ENCODE measurements around the gene SLC16A10.

The SLC16A10 gene

DNA sequence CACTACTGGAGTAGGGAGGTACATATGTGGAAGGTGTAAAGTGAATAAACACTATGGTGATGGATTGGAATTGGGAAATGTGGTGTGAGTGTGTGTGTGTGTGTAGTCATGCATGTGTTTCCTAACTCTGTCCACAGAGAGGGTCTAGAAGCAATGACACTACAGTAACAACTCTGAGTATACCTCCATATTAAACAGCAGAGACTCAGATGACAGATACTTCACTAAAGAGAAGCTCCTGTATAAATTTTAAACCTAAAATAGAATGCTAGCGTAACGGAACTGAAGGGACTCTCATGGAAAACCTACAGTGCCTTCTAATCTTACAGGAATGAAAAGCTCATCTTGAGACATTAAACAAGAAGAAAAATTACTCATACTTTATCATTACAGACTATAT, 150.5 kb downstream of the SLC16A10 start:
- TF ChIP-seq, protein P1, sequence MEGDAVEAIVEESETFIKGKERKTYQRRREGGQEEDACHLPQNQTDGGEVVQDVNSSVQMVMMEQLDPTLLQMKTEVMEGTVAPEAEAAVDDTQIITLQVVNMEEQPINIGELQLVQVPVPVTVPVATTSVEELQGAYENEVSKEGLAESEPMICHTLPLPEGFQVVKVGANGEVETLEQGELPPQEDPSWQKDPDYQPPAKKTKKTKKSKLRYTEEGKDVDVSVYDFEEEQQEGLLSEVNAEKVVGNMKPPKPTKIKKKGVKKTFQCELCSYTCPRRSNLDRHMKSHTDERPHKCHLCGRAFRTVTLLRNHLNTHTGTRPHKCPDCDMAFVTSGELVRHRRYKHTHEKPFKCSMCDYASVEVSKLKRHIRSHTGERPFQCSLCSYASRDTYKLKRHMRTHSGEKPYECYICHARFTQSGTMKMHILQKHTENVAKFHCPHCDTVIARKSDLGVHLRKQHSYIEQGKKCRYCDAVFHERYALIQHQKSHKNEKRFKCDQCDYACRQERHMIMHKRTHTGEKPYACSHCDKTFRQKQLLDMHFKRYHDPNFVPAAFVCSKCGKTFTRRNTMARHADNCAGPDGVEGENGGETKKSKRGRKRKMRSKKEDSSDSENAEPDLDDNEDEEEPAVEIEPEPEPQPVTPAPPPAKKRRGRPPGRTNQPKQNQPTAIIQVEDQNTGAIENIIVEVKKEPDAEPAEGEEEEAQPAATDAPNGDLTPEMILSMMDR (IDR thresholded peaks at IDR 0.05; ENCODE audit: low read length, missing control alignments) = no peak
- H3K4me3 ChIP-seq (replicated peaks; ENCODE audit: low read depth, low read length) = no peak overlapping the region
- no peak for DNase-seq (ENCODE audit: low read depth)

- no peak overlapping the region for H3K4me3 ChIP-seq (replicated peaks; ENCODE audit: low read depth, low read length)
- peak; percentile 30 for DNase-seq (ENCODE audit: low read depth)
- TF ChIP-seq, protein P1 (IDR thresholded peaks at IDR 0.05; ENCODE audit: low read length, missing control alignments) = no peak
Measured at GRCh38 chr6:111238464-111239119, 151.3 kb downstream of the SLC16A10 start.

GRCh38 chr6:111239461-111239860, 152.2 kb downstream of the SLC16A10 start:
- no peak overlapping the region for H3K4me3 ChIP-seq (replicated peaks; ENCODE audit: low read depth, low read length)
- DNase-seq (ENCODE audit: low read depth) = no peak
- TF ChIP-seq, protein P1 (IDR thresholded peaks at IDR 0.05; ENCODE audit: low read length, missing control alignments) = no peak

DNA sequence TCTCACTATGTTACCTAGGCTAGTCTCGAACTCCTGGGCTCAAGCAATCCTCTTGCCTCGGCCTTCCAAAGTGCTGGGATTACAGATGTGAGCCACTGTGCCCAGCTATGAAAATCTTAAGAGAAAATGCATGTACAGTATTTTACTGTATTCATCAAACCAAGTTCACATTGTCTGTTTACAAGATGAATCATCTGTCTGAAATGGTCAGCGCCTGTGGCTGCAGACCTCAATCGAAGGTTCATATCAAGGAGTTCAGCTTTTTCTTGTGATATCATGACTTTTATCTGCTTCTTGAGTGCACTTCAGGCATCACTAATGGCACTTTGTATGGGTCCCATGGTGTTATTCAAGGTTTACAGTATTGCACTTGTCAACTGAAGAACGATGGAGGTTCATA, 155.1 kb downstream of the SLC16A10 start:
- DNase-seq (ENCODE audit: low read depth) = peak; percentile 31
- no peak overlapping the region for H3K4me3 ChIP-seq (replicated peaks; ENCODE audit: low read depth, low read length)
- TF ChIP-seq, protein P1 (IDR thresholded peaks at IDR 0.05; ENCODE audit: low read length, missing control alignments) = no peak

- no peak for DNase-seq (ENCODE audit: low read depth)
- TF ChIP-seq, protein P1 (IDR thresholded peaks at IDR 0.05; ENCODE audit: low read length, missing control alignments) = no peak
- H3K4me3 ChIP-seq (replicated peaks; ENCODE audit: low read depth, low read length) = no peak overlapping the region
Measured at GRCh38 chr6:111243095-111243494, 155.8 kb downstream of the SLC16A10 start.

- TF ChIP-seq, protein P1 (IDR thresholded peaks at IDR 0.05; ENCODE audit: low read length, missing control alignments) = no peak
- H3K4me3 ChIP-seq (replicated peaks; ENCODE audit: low read depth, low read length) = no peak overlapping the region
- no peak for DNase-seq (ENCODE audit: low read depth)
Measured at GRCh38 chr6:111248789-111249188, 161.5 kb downstream of the SLC16A10 start.

DNA sequence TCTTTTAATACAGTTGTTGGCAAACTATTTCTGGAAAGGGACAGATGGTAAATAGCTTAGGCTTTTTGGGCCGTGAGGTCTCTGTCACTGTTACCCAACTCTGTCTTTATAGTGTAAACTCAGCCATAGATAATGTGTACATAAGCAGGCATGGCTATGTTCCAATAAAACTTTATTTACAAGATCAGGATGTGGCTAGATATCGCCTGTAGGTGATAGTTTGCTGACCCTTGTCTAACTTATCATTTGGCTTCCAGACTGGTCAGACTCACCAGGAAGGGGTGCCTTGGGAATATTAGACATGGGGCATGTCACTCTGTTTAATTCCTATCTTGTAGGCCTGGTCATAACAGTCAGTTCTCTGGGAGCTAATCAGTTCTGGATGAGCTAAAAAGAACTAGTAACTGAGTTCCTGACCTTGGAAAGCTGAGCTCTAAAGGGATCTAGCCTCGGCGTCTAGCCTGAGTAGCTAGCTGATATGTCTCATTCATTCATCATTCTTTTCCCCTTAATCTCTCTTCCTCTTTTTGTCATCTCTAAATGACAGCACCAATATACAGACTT, 163.6 kb downstream of the SLC16A10 start:
- TF ChIP-seq, protein P1 (IDR thresholded peaks at IDR 0.05; ENCODE audit: low read length, missing control alignments) = no peak

More for the DNA sequence above, 163.6 kb downstream of the SLC16A10 start:
- DNase-seq (ENCODE audit: low read depth) = no peak
- no peak overlapping the region for H3K4me3 ChIP-seq (replicated peaks; ENCODE audit: low read depth, low read length)
